ENCODE data around the gene DHX30.
"Not testable (repeated sequence)": the region's sequence is repeated elsewhere in the genome, so short reads cannot be mapped to it uniquely, and the experiment has no call there.

The DHX30 gene

GRCh38 chr3:47882338-47882737 is 79.4 kb downstream of the DHX30 start:
- no peak for DNase-seq (ENCODE audit: low read depth)

GRCh38 chr3:47884603-47885002 is 81.7 kb downstream of the DHX30 start:
- TF ChIP-seq CTCF (conservative IDR thresholded peaks at IDR 0.05; ENCODE audit: low read length): no peak
- DNase-seq (ENCODE audit: low read depth): no peak
- H3K4me3 ChIP-seq (ENCODE audit: low read length): no peak overlapping the region

More at GRCh38 chr3:47882338-47882737, 79.4 kb downstream of the DHX30 start:
- TF ChIP-seq CTCF (conservative IDR thresholded peaks at IDR 0.05; ENCODE audit: low read length): no peak
- no peak overlapping the region for H3K4me3 ChIP-seq (ENCODE audit: low read length)

GRCh38 chr3:47885168-47885567 is 82.2 kb downstream of the DHX30 start:
- no peak for TF ChIP-seq CTCF (conservative IDR thresholded peaks at IDR 0.05; ENCODE audit: low read length)
- H3K4me3 ChIP-seq (ENCODE audit: low read length): no peak overlapping the region
- no peak for DNase-seq (ENCODE audit: low read depth)

- DNase-seq (ENCODE audit: low read depth); H3K4me3 ChIP-seq (ENCODE audit: low read length): not testable (repeated sequence)
Observed at GRCh38 chr3:47887991-47888390, 85.1 kb downstream of the DHX30 start.

GRCh38 chr3:47888986-47889757 is 86.2 kb downstream of the DHX30 start:
- no peak for TF ChIP-seq CTCF (conservative IDR thresholded peaks at IDR 0.05; ENCODE audit: low read length)
- no peak for DNase-seq (ENCODE audit: low read depth)
- H3K4me3 ChIP-seq (ENCODE audit: low read length): no peak overlapping the region

GRCh38 chr3:47890126-47890827 is 87.3 kb downstream of the DHX30 start:
- H3K4me3 ChIP-seq (ENCODE audit: low read length): no peak overlapping the region
- TF ChIP-seq CTCF (conservative IDR thresholded peaks at IDR 0.05; ENCODE audit: low read length): no peak
- DNase-seq (ENCODE audit: low read depth): no peak

- TF ChIP-seq CTCF (conservative IDR thresholded peaks at IDR 0.05; ENCODE audit: low read length): no peak
- no peak for DNase-seq (ENCODE audit: low read depth)
- no peak overlapping the region for H3K4me3 ChIP-seq (ENCODE audit: low read length)
Observed at GRCh38 chr3:47890828-47891612, 88.1 kb downstream of the DHX30 start.

Measured in AG10803 (cell line).